MG63 (cell line): ENCODE measurements around the gene C19orf81. TPM values are rescaled to one million over a fixed set of nuclear protein-coding genes. Genes with fewer than 3 reads are reported as not detected.

Experiments
- DNase-seq: peaks from one replicate; pipeline ENCODE4 v3.0.0-alpha.2; 2020
- H3K27me3 ChIP-seq: fragments of 250-450 bp; sonication (Bioruptor Pico); 2 replicates; pipeline ENCODE4 v1.5.1; 2020; ENCODE audit warnings: mild to moderate bottlenecking, moderate library complexity
- H3K36me3 ChIP-seq: fragments of 250-450 bp; sonication (Bioruptor Pico); 2 replicates; pipeline ENCODE4 v1.5.1; 2020; ENCODE audit warnings: mild to moderate bottlenecking, moderate library complexity
- H3K4me3 ChIP-seq: fragments of 250-450 bp; sonication (Bioruptor Pico); 2 replicates; pipeline ENCODE4 v1.5.1; 2020; ENCODE audit warnings: mild to moderate bottlenecking, moderate library complexity
- H3K9me3 ChIP-seq: fragments of 250-450 bp; sonication (Bioruptor Pico); 2 replicates; pipeline ENCODE4 v1.5.1; 2020; ENCODE audit warnings: mild to moderate bottlenecking, moderate library complexity
- total RNA-seq: library from RNA; depleted of rRNA; stranded (reverse); fragments of >200 nt; shearing (Covaris generic); gene quantifications from 2 replicates; pipeline ENCODE4 v1.2.3, GENCODE V29; 2014; ENCODE audit warnings: low replicate concordance

C19orf81 gene
- total RNA-seq, 1 experiment from 2014 or later = 0.33 TPM

- no peak for DNase-seq
- no peaks in the 10 kb centered on the region for H3K36me3 ChIP-seq
- no peak overlapping the region for H3K4me3 ChIP-seq
- no peaks in the 10 kb centered on the region for H3K9me3 ChIP-seq
- no peaks in the 10 kb centered on the region for H3K27me3 ChIP-seq
These were observed 23.2 kb upstream of the C19orf81 start for GRCh38 chr19:50626011-50626410.

- Histone ChIP-seq H3K9me3 (no peaks in the 10 kb centered on the region), H3K27me3 (no peaks in the 10 kb centered on the region), H3K4me3 (no peak overlapping the region), H3K36me3 (no peaks in the 10 kb centered on the region)
- no peak for DNase-seq
These were observed 22.4 kb upstream of the C19orf81 start for GRCh38 chr19:50626795-50627194.

- Histone ChIP-seq H3K36me3 (no peaks in the 10 kb centered on the region), H3K27me3 (no peaks in the 10 kb centered on the region), H3K4me3 (no peak overlapping the region), H3K9me3 (peaks cover 1% of the 10 kb centered on the region)
- no peak for DNase-seq
These were observed 21.1 kb upstream of the C19orf81 start for GRCh38 chr19:50628146-50628545.

GRCh38 chr19:50628551-50628950, 20.7 kb upstream of the C19orf81 start:
- no peaks in the 10 kb centered on the region for H3K36me3 ChIP-seq
- peaks cover 5% of the 10 kb centered on the region for H3K9me3 ChIP-seq
- H3K4me3 ChIP-seq = no peak overlapping the region
- no peak for DNase-seq
- H3K27me3 ChIP-seq = no peaks in the 10 kb centered on the region

- no peak for DNase-seq
- Histone ChIP-seq H3K36me3 (no peaks in the 10 kb centered on the region), H3K27me3 (no peaks in the 10 kb centered on the region), H3K9me3 (peaks cover 12% of the 10 kb centered on the region), H3K4me3 (no peak overlapping the region)
These were observed 20.1 kb upstream of the C19orf81 start for GRCh38 chr19:50629194-50629593.

GRCh38 chr19:50629801-50630200, 19.4 kb upstream of the C19orf81 start:
- Histone ChIP-seq H3K9me3 (peaks cover 13% of the 10 kb centered on the region), H3K27me3 (no peaks in the 10 kb centered on the region), H3K4me3 (no peak overlapping the region), H3K36me3 (no peaks in the 10 kb centered on the region)
- no peak for DNase-seq

- peaks cover 17% of the 10 kb centered on the region for H3K9me3 ChIP-seq
- DNase-seq = no peak
- no peaks in the 10 kb centered on the region for H3K36me3 ChIP-seq
- peaks cover 13% of the 10 kb centered on the region for H3K27me3 ChIP-seq
- H3K4me3 ChIP-seq = no peak overlapping the region
These were observed 17.0 kb upstream of the C19orf81 start for GRCh38 chr19:50632151-50632835.

GRCh38 chr19:50633359-50633758, 15.9 kb upstream of the C19orf81 start:
- peaks cover 17% of the 10 kb centered on the region for H3K9me3 ChIP-seq
- H3K27me3 ChIP-seq = peaks cover 23% of the 10 kb centered on the region
- no peak for DNase-seq
- no peak overlapping the region for H3K4me3 ChIP-seq
- no peaks in the 10 kb centered on the region for H3K36me3 ChIP-seq

- H3K4me3 ChIP-seq = no peak overlapping the region
- H3K36me3 ChIP-seq = no peaks in the 10 kb centered on the region
- H3K27me3 ChIP-seq = peaks cover 29% of the 10 kb centered on the region
- DNase-seq = no peak
- H3K9me3 ChIP-seq = peaks cover 17% of the 10 kb centered on the region
These were observed 15.3 kb upstream of the C19orf81 start for GRCh38 chr19:50633973-50634372.

- DNase-seq = no peak
- H3K36me3 ChIP-seq = no peaks in the 10 kb centered on the region
- H3K9me3 ChIP-seq = peaks cover 17% of the 10 kb centered on the region
- H3K4me3 ChIP-seq = no peak overlapping the region
- H3K27me3 ChIP-seq = peaks cover 50% of the 10 kb centered on the region
These were observed 12.7 kb upstream of the C19orf81 start for GRCh38 chr19:50636317-50637085.

GRCh38 chr19:50638600-50638999, 10.6 kb upstream of the C19orf81 start:
- Histone ChIP-seq H3K36me3 (no peaks in the 10 kb centered on the region), H3K4me3 (no peak overlapping the region), H3K9me3 (peaks cover 11% of the 10 kb centered on the region), H3K27me3 (peaks cover 71% of the 10 kb centered on the region)
- DNase-seq = no peak

- Histone ChIP-seq H3K36me3 (no peaks in the 10 kb centered on the region), H3K4me3 (no peak within 1 kb of the TSS), H3K27me3 (peaks cover 79% of the 10 kb centered on the region), H3K9me3 (peaks cover 5% of the 10 kb centered on the region; the same call in 1 of the 2 replicates)
- DNase-seq = peak; percentile 22
These were observed 9.8 kb upstream of the C19orf81 start, which contains the start of gene SYT3 for GRCh38 chr19:50639121-50640112. Gene SYT3 (minus strand): TSS chr19:50639881. CDS start chr19:50637411, 2,470 bp downstream.

- Histone ChIP-seq H3K4me3 (no peak overlapping the region), H3K27me3 (peaks cover 87% of the 10 kb centered on the region), H3K9me3 (peaks cover 1% of the 10 kb centered on the region; the same call in 1 of the 2 replicates), H3K36me3 (no peaks in the 10 kb centered on the region)
- DNase-seq = no peak
These were observed 8.9 kb upstream of the C19orf81 start for GRCh38 chr19:50640368-50640767.

- no peak for DNase-seq
- H3K36me3 ChIP-seq = no peaks in the 10 kb centered on the region
- no peak overlapping the region for H3K4me3 ChIP-seq
- peaks cover 70% of the 10 kb centered on the region for H3K27me3 ChIP-seq
- H3K9me3 ChIP-seq = no peaks in the 10 kb centered on the region
These were observed 4.8 kb upstream of the C19orf81 start for GRCh38 chr19:50644315-50644915.

GRCh38 chr19:50645107-50645506, 4.1 kb upstream of the C19orf81 start:
- DNase-seq = no peak
- H3K27me3 ChIP-seq = peaks cover 64% of the 10 kb centered on the region
- H3K4me3 ChIP-seq = no peak overlapping the region
- H3K36me3 ChIP-seq = no peaks in the 10 kb centered on the region
- no peaks in the 10 kb centered on the region for H3K9me3 ChIP-seq

- DNase-seq = peak; percentile 83
- Histone ChIP-seq H3K27me3 (peaks cover 60% of the 10 kb centered on the region), H3K36me3 (no peaks in the 10 kb centered on the region), H3K9me3 (no peaks in the 10 kb centered on the region), H3K4me3 (no peak overlapping the region)
These were observed 3.0 kb upstream of the C19orf81 start for GRCh38 chr19:50646074-50646807.
